GM12878 (cell line): ENCODE measurements around the gene ARHGEF33. TPM values are rescaled to one million over a fixed set of nuclear protein-coding genes. Genes with fewer than 3 reads are reported as not detected.

ENCODE experiments used
- ATAC-seq: fragments of 200-7000 bp; cut with Tn5 transposase; 3 replicates; pipeline ENCODE4 v1.9.1; 2020; ENCODE audit warnings: mild to moderate bottlenecking, moderate library complexity
- BruUV-seq: library from RNA; stranded (reverse); fragments of 400-500 nt; replicated peaks from 2 replicates; lab custom pipeline; 2021; lab: Mats Ljungman, UMichigan
- CTCF ChIA-PET: fragments of 300-600 bp; sonication (Branson Sonifier 250); formaldehyde crosslinking; extraction: SDS; loops from one replicate; lab custom pipeline; 2021; ENCODE audit warnings: inconsistent platforms; lab: Yijun Ruan, JAX
- POLR2A ChIA-PET: fragments of 350-600 bp; formaldehyde crosslinking; extraction: SDS; loops from one replicate; lab custom pipeline; 2021; ENCODE audit warnings: inconsistent platforms; lab: Charles Lee
- RAD21 ChIA-PET: fragments of 300-600 bp; sonication (Branson Sonifier 250); formaldehyde crosslinking; loops from one replicate; lab custom pipeline; 2023; ENCODE audit warnings: antibody characterized with exemption; ENCODE audit not compliant: unreplicated experiment; lab: Charles Lee
- SMC1A ChIA-PET: fragments of 300-600 bp; sonication (Branson Sonifier 250); formaldehyde crosslinking; loops from one replicate; lab custom pipeline; 2023; ENCODE audit not compliant: unreplicated experiment, uncharacterized antibody; lab: Charles Lee
- DNase-seq: peaks from one replicate; pipeline ENCODE4 v3.0.0-alpha.2; 2011; ENCODE audit warnings: low read depth, low spot score
- FAIRE-seq: peaks from 3 replicates; lab custom pipeline; 2011; peaks lifted over from hg19 to GRCh38; lab: Jason Lieb, UNC
- H2AFZ ChIP-seq: 2 replicates; pipeline ENCODE4 v1.6.0; 2011; ENCODE audit warnings: low read depth, low read length, control low read depth; ENCODE audit not compliant: control insufficient read depth
- H3K27ac ChIP-seq: 2 replicates; pipeline ENCODE4 v1.5.1; 2011; ENCODE audit warnings: control low read depth; ENCODE audit not compliant: control insufficient read depth, insufficient read depth
- H3K27me3 ChIP-seq, 2 experiments: replicated peaks in 1 of 2; 2 replicates each; pipeline versions ENCODE4 v1.6.0 to v1.6.1; 2011; ENCODE audit warnings: low read length in 1 of 2; ENCODE audit not compliant: control insufficient read depth in 2 of 2, insufficient read depth in 2 of 2
- H3K36me3 ChIP-seq, 2 experiments: 2 replicates each; pipeline ENCODE4 v1.5.1; 2011; ENCODE audit warnings: low read length in 1 of 2; ENCODE audit not compliant: control insufficient read depth in 2 of 2, insufficient read depth in 2 of 2
- H3K4me1 ChIP-seq: 2 replicates; pipeline ENCODE4 v1.6.1; 2011; ENCODE audit warnings: mild to moderate bottlenecking, low read length, moderate library complexity, mixed read lengths; ENCODE audit not compliant: control insufficient read depth, insufficient read depth
- H3K4me2 ChIP-seq: 2 replicates; pipeline ENCODE4 v1.6.0; 2011; ENCODE audit warnings: control low read depth; ENCODE audit not compliant: control insufficient read depth, insufficient read depth
- H3K4me3 ChIP-seq: fragments of 200-600 bp; sonication (generic); 2 replicates; pipeline ENCODE4 v1.5.1; 2016
- H3K79me2 ChIP-seq: 2 replicates; pipeline ENCODE4 v1.6.0; 2011; ENCODE audit warnings: low read length; ENCODE audit not compliant: control insufficient read depth, insufficient read depth
- H3K9ac ChIP-seq: 2 replicates; pipeline ENCODE4 v1.8.0; 2011; ENCODE audit warnings: low read length, control low read depth, mixed read lengths; ENCODE audit not compliant: control insufficient read depth, insufficient read depth
- H3K9me3 ChIP-seq: replicated peaks from 3 replicates; pipeline ENCODE4 v1.5.1; 2011; ENCODE audit warnings: mild to moderate bottlenecking, low read length; ENCODE audit not compliant: control insufficient read depth, insufficient read depth
- H4K20me1 ChIP-seq: 2 replicates; pipeline ENCODE4 v1.6.0; 2011; ENCODE audit not compliant: control insufficient read depth, insufficient read depth
- BCL11A ChIP-seq: IDR thresholded peaks from 2 replicates; pipeline ENCODE4 v1.6.1; 2011; ENCODE audit warnings: low read depth, low read length
- CBX5 ChIP-seq: sonication (generic); IDR thresholded peaks from 2 replicates; pipeline ENCODE4 v1.6.1; 2016; ENCODE audit warnings: low read depth, moderate library complexity, mild to moderate bottlenecking, inconsistent platforms
- ESRRA ChIP-seq: IDR thresholded peaks from 2 replicates; pipeline ENCODE4 v1.6.1; 2012; ENCODE audit warnings: mild to moderate bottlenecking, low read length, improper control_type of control experiment
- FOXM1 ChIP-seq: IDR thresholded peaks from 2 replicates; pipeline ENCODE4 v1.6.1; 2012; ENCODE audit warnings: low read depth, mild to moderate bottlenecking, inconsistent platforms, low read length, moderate library complexity
- KAT2A ChIP-seq: conservative IDR thresholded peaks from 2 replicates; pipeline ENCODE4 v1.6.1; 2011; ENCODE audit warnings: low read depth, low read length; ENCODE audit not compliant: control insufficient read depth
- MTA2 ChIP-seq: fragments of 450-650 bp; IDR thresholded peaks from 2 replicates; pipeline ENCODE4 v1.6.1; 2016; ENCODE audit warnings: low read depth, mild to moderate bottlenecking, moderate library complexity
- NFYA ChIP-seq: IDR thresholded peaks from 2 replicates; pipeline ENCODE4 v1.6.1; 2011; ENCODE audit warnings: low read depth, mild to moderate bottlenecking, low read length, improper control_type of control experiment, borderline replicate concordance
- NFYB ChIP-seq: IDR thresholded peaks from 2 replicates; pipeline ENCODE4 v1.6.1; 2011; ENCODE audit warnings: low read depth, mild to moderate bottlenecking, low read length, improper control_type of control experiment, moderate library complexity; ENCODE audit not compliant: insufficient read depth
- PAX5 ChIP-seq: IDR thresholded peaks from 2 replicates; pipeline ENCODE4 v1.6.1; 2011; ENCODE audit warnings: low read depth, low read length, borderline replicate concordance
- RBBP5 ChIP-seq: fragments of 200-600 bp; sonication (generic); conservative IDR thresholded peaks from 2 replicates; pipeline ENCODE4 v1.6.1; 2016
- SMAD5 ChIP-seq: IDR thresholded peaks from 2 replicates; pipeline ENCODE4 v1.6.1; 2016; ENCODE audit warnings: antibody characterized with exemption, low read depth
- SMARCA5 ChIP-seq: fragments of 450-650 bp; IDR thresholded peaks from 2 replicates; pipeline ENCODE4 v1.6.1; 2017; ENCODE audit warnings: mild to moderate bottlenecking
- TBL1XR1 ChIP-seq: IDR thresholded peaks from 2 replicates; pipeline ENCODE4 v1.6.1; 2012; ENCODE audit warnings: low read depth, low read length, improper control_type of control experiment
- ZBED1 ChIP-seq: IDR thresholded peaks from 2 replicates; pipeline ENCODE4 v1.6.1; 2016; ENCODE audit warnings: borderline replicate concordance
- WGBS: methylation state at CpG from one replicate; pipeline ENCODE4 v1.1.6; 2016; ENCODE audit warnings: low lambda C conversion rate; ENCODE audit not compliant: insufficient replicate concordance, insufficient coverage; ENCODE audit errors: missing lambda C conversion rate; 5-methylcytosine and 5-hydroxymethylcytosine counted together
- in situ Hi-C: fragments of 300-500 bp; cut with MboI; formaldehyde crosslinking; loops from 9 replicates; pipeline ENCODE4 v1.14.3; 2018; ENCODE audit warnings: mixed read lengths
- intact Hi-C: fragments of 100-400 bp; cut with micrococcal nuclease; formaldehyde crosslinking; loops from one replicate; pipeline ENCODE4 v1.14.2; 2022; ENCODE audit not compliant: unreplicated experiment
- polyA plus RNA-seq, 11 experiments: library from polyadenylated mRNA; depleted of rRNA in 4 of 11; unstranded in 6 of 11; stranded (reverse) in 5 of 11; fragments of >200 nt; fragmentation: Nextera tagmentation in 4 of 11; fragmentation: Illumina TruSeq in 1 of 11; extraction: Ambion mirVana in 4 of 11; extraction: Trizol in 1 of 11; gene quantifications; 1 replicate in 1 of 11; 2 replicates in 10 of 11; pipeline versions ENCODE4 v1.2.1 to v1.2.3, GENCODE V29; 2011 to 2016; ENCODE audit warnings: inconsistent platforms in 2 of 11, missing spikeins in 2 of 11, low read depth in 1 of 11
- total RNA-seq, 4 experiments: library from RNA; depleted of rRNA in 3 of 4; stranded (reverse); fragments of >200 nt in 3 of 4; fragmentation: Illumina TruSeq in 1 of 4; extraction: Trizol in 1 of 4; gene quantifications; 2 replicates each; pipeline versions ENCODE4 v1.2.1 to v1.2.3, GENCODE V29; 2013 to 2021
- TF ChIP-seq, protein P1 (sequence below): IDR thresholded peaks from 2 replicates; pipeline ENCODE4 v1.6.1; 2011; ENCODE audit warnings: borderline replicate concordance, low read depth, mild to moderate bottlenecking, moderate library complexity, mixed read lengths, low read length; ENCODE audit not compliant: insufficient read depth; ENCODE audit errors: extremely low read length
- TF ChIP-seq, protein P2 (sequence below): IDR thresholded peaks from 2 replicates; pipeline ENCODE4 v1.6.1; 2012; ENCODE audit warnings: low read depth, low read length, improper control_type of control experiment
- TF ChIP-seq, protein P3 (sequence below): IDR thresholded peaks from 2 replicates; pipeline ENCODE4 v1.6.1; 2011; ENCODE audit warnings: low read depth, low read length, improper control_type of control experiment, borderline replicate concordance

The ARHGEF33 gene
- total and polyA plus RNA-seq, 10 of the 15 experiments (the other 5 are each of a cell fraction or from before 2014, with no cell fraction given), result 0.01 to 0.08 (median 0.05) TPM; not detected in 4

DNA sequence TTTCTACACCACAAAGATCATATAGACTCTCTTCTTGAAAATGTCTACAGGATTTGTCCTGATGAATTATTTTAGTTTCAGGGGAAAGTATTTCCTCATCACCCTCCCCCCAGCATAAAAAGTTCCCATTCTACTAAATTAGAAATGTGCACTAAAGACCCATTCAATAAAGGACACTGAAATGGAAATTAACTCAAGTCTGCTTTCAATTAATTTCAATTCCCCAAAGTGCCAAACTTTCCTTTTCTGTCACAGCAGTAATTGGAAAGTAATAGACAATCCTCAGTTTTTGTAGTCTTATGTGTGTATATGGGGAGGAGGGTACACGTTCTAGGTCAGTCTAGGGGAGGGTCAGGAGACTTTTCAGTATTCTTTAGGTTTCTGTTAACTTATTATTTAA lies 21.5 kb downstream of the ARHGEF33 start:
- Histone ChIP-seq H3K79me2 (no peaks in the 10 kb centered on the region), H2AFZ (no peak overlapping the region), H3K9ac (no peak overlapping the region), H3K4me1 (peaks cover 18% of the 10 kb centered on the region)
- WGBS, result 88% methylated on average over 1 of the region's 1 CpG
- intact Hi-C loops, result no loop called here
- POLR2A ChIA-PET, result no interaction called here
- DNase-seq, result no peak
- TF ChIP-seq TBL1XR1, result no peak
- no peak for TF ChIP-seq MTA2
- no peak for TF ChIP-seq BCL11A
- no peak for TF ChIP-seq NFYB
- no peak for TF ChIP-seq RBBP5
- TF ChIP-seq, protein P1, sequence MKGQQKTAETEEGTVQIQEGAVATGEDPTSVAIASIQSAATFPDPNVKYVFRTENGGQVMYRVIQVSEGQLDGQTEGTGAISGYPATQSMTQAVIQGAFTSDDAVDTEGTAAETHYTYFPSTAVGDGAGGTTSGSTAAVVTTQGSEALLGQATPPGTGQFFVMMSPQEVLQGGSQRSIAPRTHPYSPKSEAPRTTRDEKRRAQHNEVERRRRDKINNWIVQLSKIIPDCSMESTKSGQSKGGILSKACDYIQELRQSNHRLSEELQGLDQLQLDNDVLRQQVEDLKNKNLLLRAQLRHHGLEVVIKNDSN, result no peak
- no peak for TF ChIP-seq CBX5
- TF ChIP-seq, all 136 proteins: peak for 0
- BruUV-seq, result no TSS peak
- no peaks in the 10 kb centered on the region for H4K20me1 ChIP-seq
- H3K27me3 ChIP-seq, result no peaks in the 10 kb centered on the region
- FAIRE-seq (no peak), ATAC-seq (no peak)
- H3K27ac ChIP-seq, result no peak overlapping the region
- no peak overlapping the region for H3K4me2 ChIP-seq
- CTCF ChIA-PET, result no interaction called here
- in situ Hi-C loops, result no loop called here
- H3K4me3 ChIP-seq, result no peak overlapping the region
- SMC1A ChIA-PET, result no interaction called here
- H3K36me3 ChIP-seq, result no peaks in the 10 kb centered on the region
- H3K9me3 ChIP-seq, result no peaks in the 10 kb centered on the region
- RAD21 ChIA-PET, result no interaction called here

DNA sequence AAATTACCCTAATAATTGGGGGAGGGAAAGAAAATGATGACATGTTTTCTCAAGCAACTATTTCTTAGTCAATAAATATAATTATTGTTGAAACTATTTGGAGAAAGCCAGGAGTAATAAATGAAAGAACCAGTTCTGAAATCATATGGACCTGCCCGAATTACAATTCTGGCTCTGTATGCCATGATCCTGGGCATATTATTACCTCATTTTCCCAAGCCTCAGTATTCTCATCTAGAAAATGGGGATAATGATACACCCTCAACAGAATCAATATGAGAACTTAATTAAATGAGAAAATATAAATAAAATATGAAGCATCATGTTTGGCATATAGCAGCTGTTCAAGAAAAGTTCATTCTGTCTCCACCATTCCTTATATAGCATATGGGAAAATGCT lies 22.9 kb downstream of the ARHGEF33 start:
- Histone ChIP-seq H2AFZ (no peak overlapping the region), H3K27ac (no peak overlapping the region), H4K20me1 (no peaks in the 10 kb centered on the region), H3K79me2 (no peaks in the 10 kb centered on the region), H3K4me1 (peaks cover 13% of the 10 kb centered on the region), H3K36me3 (no peaks in the 10 kb centered on the region), H3K27me3 (no peaks in the 10 kb centered on the region), H3K4me3 (no peak overlapping the region), H3K4me2 (no peak overlapping the region), H3K9me3 (no peaks in the 10 kb centered on the region), H3K9ac (no peak overlapping the region)
- BruUV-seq, result no TSS peak
- 5% methylated on average over 1 of the region's 1 CpG for WGBS
- no peak for TF ChIP-seq PAX5
- no peak for TF ChIP-seq ESRRA
- TF ChIP-seq, protein P2, sequence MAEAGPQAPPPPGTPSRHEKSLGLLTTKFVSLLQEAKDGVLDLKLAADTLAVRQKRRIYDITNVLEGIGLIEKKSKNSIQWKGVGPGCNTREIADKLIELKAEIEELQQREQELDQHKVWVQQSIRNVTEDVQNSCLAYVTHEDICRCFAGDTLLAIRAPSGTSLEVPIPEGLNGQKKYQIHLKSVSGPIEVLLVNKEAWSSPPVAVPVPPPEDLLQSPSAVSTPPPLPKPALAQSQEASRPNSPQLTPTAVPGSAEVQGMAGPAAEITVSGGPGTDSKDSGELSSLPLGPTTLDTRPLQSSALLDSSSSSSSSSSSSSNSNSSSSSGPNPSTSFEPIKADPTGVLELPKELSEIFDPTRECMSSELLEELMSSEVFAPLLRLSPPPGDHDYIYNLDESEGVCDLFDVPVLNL, result no peak
- TF ChIP-seq SMAD5, result no peak
- TF ChIP-seq SMARCA5, result no peak
- TF ChIP-seq KAT2A, result no peak
- no peak for TF ChIP-seq NFYA
- no peak for TF ChIP-seq ZBED1
- TF ChIP-seq, protein P3, sequence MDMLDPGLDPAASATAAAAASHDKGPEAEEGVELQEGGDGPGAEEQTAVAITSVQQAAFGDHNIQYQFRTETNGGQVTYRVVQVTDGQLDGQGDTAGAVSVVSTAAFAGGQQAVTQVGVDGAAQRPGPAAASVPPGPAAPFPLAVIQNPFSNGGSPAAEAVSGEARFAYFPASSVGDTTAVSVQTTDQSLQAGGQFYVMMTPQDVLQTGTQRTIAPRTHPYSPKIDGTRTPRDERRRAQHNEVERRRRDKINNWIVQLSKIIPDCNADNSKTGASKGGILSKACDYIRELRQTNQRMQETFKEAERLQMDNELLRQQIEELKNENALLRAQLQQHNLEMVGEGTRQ, result no peak
- TF ChIP-seq FOXM1, result no peak
- intact Hi-C loops, result no loop called here
- no peak for FAIRE-seq
- ChIA-PET RAD21 (no interaction called here), POLR2A (no interaction called here), SMC1A (interaction anchor here (0.8 to 1.2 kb wide), 2 partner anchors 11 to 317 kb away, joined by 3 read pairs; no protein-coding TSS in a partner anchor), CTCF (interaction anchor here (0.8 kb wide), 1 partner anchor 35 kb away, joined by 4 read pairs; no protein-coding TSS in a partner anchor)
- DNase-seq, result no peak
- no peak for ATAC-seq
- in situ Hi-C loops, result no loop called here
